Measurements from ENCODE around the gene AKAP4.

AKAP4 gene

GRCh38 chrX:50200907-50201306, at the start of gene AKAP4:
TSS of gene AKAP4 (minus strand) at chrX:50201007. CDS start at chrX:50200889, 118 bp downstream.
- no peak for DNase-seq

- no peak for DNase-seq
Measured at GRCh38 chrX:50211510-50211909, 10.7 kb upstream of the AKAP4 start.

GRCh38 chrX:50206753-50207152, 5.9 kb upstream of the AKAP4 start:
- no peak for DNase-seq

GRCh38 chrX:50204364-50204899, 3.6 kb upstream of the AKAP4 start, which contains the start of gene CCNB3:
TSS of gene CCNB3 (plus strand) at chrX:50204765. CDS start at chrX:50285164, 80,399 bp downstream.
- peak; percentile 69 for DNase-seq

- no peak for DNase-seq
Measured at GRCh38 chrX:50202539-50202938, 1.7 kb upstream of the AKAP4 start.

- DNase-seq = no peak
Measured at GRCh38 chrX:50198348-50198747, 2.5 kb downstream of the AKAP4 start.

- DNase-seq = no peak
Measured at GRCh38 chrX:50188859-50189600, 11.8 kb downstream of the AKAP4 start.

- no peak for DNase-seq
Measured at GRCh38 chrX:50183891-50184290, 16.9 kb downstream of the AKAP4 start.

- no peak for DNase-seq
Measured at GRCh38 chrX:50180073-50180940, 20.5 kb downstream of the AKAP4 start.

- no peak for DNase-seq
Measured at GRCh38 chrX:50169717-50170116, 31.1 kb downstream of the AKAP4 start.

- no peak for DNase-seq
Measured at GRCh38 chrX:50168241-50168687, 32.5 kb downstream of the AKAP4 start.

GRCh38 chrX:50167366-50167765, 33.4 kb downstream of the AKAP4 start:
- no peak for DNase-seq

GRCh38 chrX:50165727-50166126, 35.1 kb downstream of the AKAP4 start:
- no peak for DNase-seq

- no peak for DNase-seq
Measured at GRCh38 chrX:50161127-50161526, 39.7 kb downstream of the AKAP4 start.

- DNase-seq = no peak
Measured at GRCh38 chrX:50158593-50158992, 42.2 kb downstream of the AKAP4 start.

- DNase-seq = no peak
Measured at GRCh38 chrX:50157545-50158135, 43.2 kb downstream of the AKAP4 start.

- DNase-seq = no peak
Measured at GRCh38 chrX:50154429-50154828, 46.4 kb downstream of the AKAP4 start.

- DNase-seq = no peak
Measured at GRCh38 chrX:50152456-50152855, 48.4 kb downstream of the AKAP4 start.

GRCh38 chrX:50147972-50148371, 52.8 kb downstream of the AKAP4 start:
- DNase-seq = no peak
